HepG2 (cell line): ENCODE data around the gene LGI2. TPM values are rescaled to one million over a fixed set of nuclear protein-coding genes. Genes with fewer than 3 reads are reported as not detected.

Experiments
- ATAC-seq: fragments of 200-7000 bp; cut with Tn5 transposase; 3 replicates; pipeline ENCODE4 v1.9.1; 2020; ENCODE audit warnings: mild to moderate bottlenecking, moderate library complexity
- BruUV-seq: library from RNA; stranded (reverse); fragments of 400-500 nt; replicated peaks from 2 replicates; lab custom pipeline; 2021; lab: Mats Ljungman, UMichigan
- CTCF ChIA-PET: fragments of 300-600 bp; formaldehyde crosslinking; extraction: SDS; loops from one replicate; lab custom pipeline; 2021; ENCODE audit warnings: low total read pairs, inconsistent platforms, low intra/inter-chr PET ratio; lab: Yijun Ruan, JAX
- POLR2A ChIA-PET: fragments of 350-600 bp; sonication (Branson Sonifier 250); formaldehyde crosslinking; loops from one replicate; lab custom pipeline; 2020; ENCODE audit warnings: antibody characterized with exemption, inconsistent platforms; lab: Yijun Ruan, JAX
- DNase-seq: peaks from one replicate; pipeline ENCODE4 v3.0.0-alpha.2; 2015; ENCODE audit warnings: low spot score
- FAIRE-seq: peaks from 3 replicates; lab custom pipeline; 2011; peaks lifted over from hg19 to GRCh38; lab: Jason Lieb, UNC
- H2AFZ ChIP-seq: one replicate; pipeline ENCODE4 v1.6.1; 2011; ENCODE audit warnings: low read length, inconsistent platforms
- H3K27ac ChIP-seq: fragments of 300-600 bp; 3 replicates; pipeline ENCODE4 v1.8.0; 2011; ENCODE audit warnings: mixed run types, mild to moderate bottlenecking, mixed read lengths, low read length, inconsistent platforms; ENCODE audit not compliant: insufficient read depth; ENCODE audit errors: extremely low read length
- H3K27me3 ChIP-seq, 2 experiments: fragments of 200-600 bp in 1 of 2; 2 replicates in 1 of 2; 3 replicates in 1 of 2; pipeline versions ENCODE4 v1.6.0 to v1.8.0; 2011; ENCODE audit warnings: low read length in 2 of 2, mild to moderate bottlenecking in 2 of 2, moderate library complexity in 2 of 2, inconsistent platforms in 1 of 2; ENCODE audit not compliant: insufficient read depth in 2 of 2, control insufficient read depth in 1 of 2
- H3K36me3 ChIP-seq, 2 experiments: fragments of 200-600 bp in 1 of 2; replicated peaks in 1 of 2; 2 replicates in 1 of 2; 3 replicates in 1 of 2; pipeline versions ENCODE4 v1.5.1 to v1.8.0; 2011; ENCODE audit warnings: low read length in 2 of 2, inconsistent platforms in 1 of 2; ENCODE audit not compliant: insufficient read depth in 2 of 2, control insufficient read depth in 1 of 2
- H3K4me1 ChIP-seq: 2 replicates; pipeline ENCODE4 v1.5.1; 2012; ENCODE audit warnings: low read length, inconsistent platforms; ENCODE audit not compliant: insufficient read depth
- H3K4me2 ChIP-seq: 2 replicates; pipeline ENCODE4 v1.6.0; 2011; ENCODE audit warnings: low read depth, low read length, inconsistent platforms
- H3K4me3 ChIP-seq, 3 experiments: fragments of 200-600 bp in 1 of 3; sonication (generic), shearing (Covaris generic) in 1 of 3; replicated peaks in 1 of 3; 2 replicates each; pipeline ENCODE4 v1.5.1; 2011 to 2016; ENCODE audit warnings: low read length in 3 of 3, inconsistent platforms in 2 of 3, low read depth in 2 of 3, mild to moderate bottlenecking in 2 of 3, control low read depth in 1 of 3, mixed read lengths in 1 of 3; ENCODE audit not compliant: insufficient read depth in 1 of 3
- H3K79me2 ChIP-seq: one replicate; pipeline ENCODE4 v1.6.1; 2011; ENCODE audit warnings: low read length, inconsistent platforms; ENCODE audit not compliant: insufficient read depth
- H3K9ac ChIP-seq: 2 replicates; pipeline ENCODE4 v1.6.0; 2011; ENCODE audit warnings: mild to moderate bottlenecking, low read depth, low read length, inconsistent platforms; ENCODE audit not compliant: insufficient read depth
- H3K9me3 ChIP-seq: 2 replicates; pipeline ENCODE4 v1.5.1; 2012; ENCODE audit warnings: mild to moderate bottlenecking, low read length
- H4K20me1 ChIP-seq: 2 replicates; pipeline ENCODE4 v1.6.0; 2011; ENCODE audit warnings: inconsistent platforms, mild to moderate bottlenecking, low read length, moderate library complexity; ENCODE audit not compliant: insufficient read depth
- CBX5 ChIP-seq: sonication (generic); formaldehyde crosslinking; IDR thresholded peaks from 2 replicates; pipeline ENCODE4 v1.4.0; 2020; ENCODE audit warnings: missing genetic modification reagents, borderline replicate concordance
- CENPT ChIP-seq: sonication (generic); formaldehyde crosslinking; IDR thresholded peaks from 2 replicates; pipeline ENCODE4 v1.8.0; 2022; ENCODE audit warnings: low read depth, mild to moderate bottlenecking, moderate library complexity, missing genetic modification reagents
- CSRNP1 ChIP-seq: sonication (generic); formaldehyde crosslinking; IDR thresholded peaks from 2 replicates; pipeline ENCODE4 v1.8.1; 2023; ENCODE audit warnings: mild to moderate bottlenecking, missing genetic modification reagents
- EEA1 ChIP-seq: sonication (generic); formaldehyde crosslinking; IDR thresholded peaks from 2 replicates; pipeline ENCODE4 v1.5.1; 2020; ENCODE audit warnings: mild to moderate bottlenecking, missing genetic modification reagents, borderline replicate concordance
- GFI1 ChIP-seq: sonication (generic); formaldehyde crosslinking; IDR thresholded peaks from 2 replicates; pipeline ENCODE4 v1.5.0; 2020; ENCODE audit warnings: missing genetic modification reagents, mild to moderate bottlenecking, borderline replicate concordance
- JDP2 ChIP-seq: sonication (generic); formaldehyde crosslinking; IDR thresholded peaks from 2 replicates; pipeline ENCODE4 v1.8.1; 2022; ENCODE audit warnings: missing genetic modification reagents, borderline replicate concordance
- JUN ChIP-seq: sonication (generic); formaldehyde crosslinking; IDR thresholded peaks from 2 replicates; pipeline ENCODE4 v1.4.0; 2020; ENCODE audit warnings: mild to moderate bottlenecking, missing genetic modification reagents
- KLF15 ChIP-seq: sonication (generic); formaldehyde crosslinking; IDR thresholded peaks from 2 replicates; pipeline ENCODE4 v1.8.1; 2023; ENCODE audit warnings: borderline replicate concordance, mild to moderate bottlenecking, inconsistent platforms, missing genetic modification reagents, mixed read lengths
- NFATC3 ChIP-seq: sonication (generic); formaldehyde crosslinking; IDR thresholded peaks from 2 replicates; pipeline ENCODE4 v1.5.1; 2020; ENCODE audit warnings: mild to moderate bottlenecking, missing genetic modification reagents
- THAP11 ChIP-seq: IDR thresholded peaks from 2 replicates; pipeline ENCODE4 v1.6.1; 2016; ENCODE audit warnings: missing biosample characterization, missing genetic modification reagents
- ZNF282 ChIP-seq: fragments of 450-650 bp; IDR thresholded peaks from 2 replicates; pipeline ENCODE4 v1.6.1; 2018; ENCODE audit not compliant: partially characterized antibody
- ZNF530 ChIP-seq: sonication (generic); formaldehyde crosslinking; IDR thresholded peaks from 2 replicates; pipeline ENCODE4 v1.5.0; 2020; ENCODE audit warnings: low read depth, mild to moderate bottlenecking, missing genetic modification reagents
- ZNF570 ChIP-seq: sonication (generic); formaldehyde crosslinking; IDR thresholded peaks from 2 replicates; pipeline ENCODE4 v1.4.0; 2020; ENCODE audit warnings: mild to moderate bottlenecking, missing genetic modification reagents, borderline replicate concordance
- ZNF724P ChIP-seq: sonication (generic); formaldehyde crosslinking; IDR thresholded peaks from 2 replicates; pipeline ENCODE4 v1.8.0; 2022; ENCODE audit warnings: missing genetic modification reagents, borderline replicate concordance
- ZNF792 ChIP-seq: IDR thresholded peaks from 2 replicates; pipeline ENCODE4 v1.6.1; 2016
- ZSCAN12 ChIP-seq: sonication (generic); formaldehyde crosslinking; IDR thresholded peaks from 2 replicates; pipeline ENCODE4 v1.9.0; 2021; ENCODE audit warnings: mild to moderate bottlenecking, missing genetic modification reagents
- WGBS: methylation state at CpG from one replicate; pipeline ENCODE4 v1.1.6; 2017; ENCODE audit warnings: low lambda C conversion rate; 5-methylcytosine and 5-hydroxymethylcytosine counted together
- in situ Hi-C: cut with HindIII; loops from 2 replicates; pipeline ENCODE4 v1.10.0; 2017; ENCODE audit warnings: low pct_unique_long_range_greater_than_20kb; ENCODE audit not compliant: extremely low pct_ligation_motif_present
- intact Hi-C: fragments of 100-400 bp; cut with micrococcal nuclease; formaldehyde crosslinking; loops from one replicate; pipeline ENCODE4 v1.10.0; 2022; ENCODE audit not compliant: unreplicated experiment
- polyA plus RNA-seq, 8 experiments: library from polyadenylated mRNA; depleted of rRNA in 3 of 8; stranded (reverse) in 7 of 8; unstranded in 1 of 8; fragments of >200 nt; fragmentation: Illumina TruSeq in 4 of 8; extraction: Trizol in 4 of 8; gene quantifications; 2 replicates each; pipeline versions ENCODE4 v1.2.1 to v1.2.3, GENCODE V29; 2011 to 2016; ENCODE audit warnings: low read depth in 4 of 8, missing spikeins in 1 of 8, mixed read lengths in 1 of 8; ENCODE audit not compliant: insufficient read depth in 1 of 8
- total RNA-seq, 5 experiments: library from RNA; depleted of rRNA; stranded (reverse); fragments of >200 nt; fragmentation: Illumina TruSeq; extraction: Trizol; gene quantifications; 2 replicates each; pipeline ENCODE4 v1.2.3, GENCODE V29; 2016; ENCODE audit warnings: low read depth in 1 of 5
- TF ChIP-seq, protein P1 (sequence below), 2 experiments: sonication (generic) in 1 of 2; formaldehyde crosslinking in 1 of 2; IDR thresholded peaks; 2 replicates each; pipeline versions ENCODE4 v1.5.1 to v1.6.1; 2011 to 2020; ENCODE audit warnings: borderline replicate concordance in 1 of 2, low read depth in 1 of 2, low read length in 1 of 2, mild to moderate bottlenecking in 1 of 2, missing genetic modification reagents in 1 of 2, moderate library complexity in 1 of 2
- TF ChIP-seq, protein P2 (sequence below): sonication (generic); formaldehyde crosslinking; IDR thresholded peaks from 2 replicates; pipeline ENCODE4 v1.5.0; 2020; ENCODE audit warnings: missing genetic modification reagents
- TF ChIP-seq, protein P3 (sequence below): sonication (generic); formaldehyde crosslinking; conservative IDR thresholded peaks from 2 replicates; pipeline ENCODE4 v1.4.0; 2020; ENCODE audit warnings: missing genetic modification reagents

LGI2 gene
- total and polyA plus RNA-seq, 2 of the 13 experiments (the other 11 are each of a cell fraction or from before 2014, with no cell fraction given): not detected

DNA sequence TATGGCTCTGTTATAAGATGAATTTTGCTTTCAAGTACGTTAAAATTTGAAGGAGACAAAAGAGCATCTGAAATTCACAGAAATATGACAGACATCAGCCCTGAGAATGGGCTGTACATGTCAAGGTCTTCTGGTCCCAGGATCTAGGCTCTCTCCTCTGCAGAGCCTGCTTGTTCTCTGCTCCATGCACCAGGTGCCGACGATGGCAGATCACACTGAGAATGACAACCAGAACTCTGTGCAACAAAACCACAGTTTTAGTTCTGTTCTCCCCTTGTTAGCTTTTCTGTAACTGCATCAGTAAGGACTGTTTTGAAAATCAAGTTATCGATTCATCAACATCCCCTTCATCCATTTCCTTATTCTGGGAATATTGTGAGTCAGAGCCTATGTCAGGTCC, 30.9 kb upstream of the LGI2 start:
- WGBS: 33% methylated on average over 4 of the region's 4 CpGs
- ChIA-PET CTCF (no interaction called here), POLR2A (no interaction called here)
- no peak for DNase-seq
- no peak overlapping the region for H3K4me3 ChIP-seq
- H2AFZ ChIP-seq: no peak overlapping the region
- ATAC-seq: no peak
- no peak overlapping the region for H3K9ac ChIP-seq
- no peaks in the 10 kb centered on the region for H3K79me2 ChIP-seq
- no TSS peak for BruUV-seq
- no peaks in the 10 kb centered on the region for H3K9me3 ChIP-seq
- intact Hi-C loops (no loop called here), in situ Hi-C loops (no loop called here)
- H3K36me3 ChIP-seq: no peaks in the 10 kb centered on the region
- H3K27ac ChIP-seq: no peak overlapping the region
- FAIRE-seq: no peak
- H3K4me1 ChIP-seq: no peaks in the 10 kb centered on the region
- H4K20me1 ChIP-seq: no peaks in the 10 kb centered on the region
- no peak overlapping the region for H3K4me2 ChIP-seq
- H3K27me3 ChIP-seq: 0 out of 5 replicates have a peak, but pooled peaks cover 0 to 4% of the 10 kb centered on the region in 2 experiments
- no peak for TF ChIP-seq KLF15 (CRISPR knock-in tag)
- TF ChIP-seq CENPT (CRISPR knock-in tag): no peak
- no peak for TF ChIP-seq CSRNP1
- no peak for TF ChIP-seq ZNF792 (CRISPR knock-in tag)
- TF ChIP-seq, protein P1, sequence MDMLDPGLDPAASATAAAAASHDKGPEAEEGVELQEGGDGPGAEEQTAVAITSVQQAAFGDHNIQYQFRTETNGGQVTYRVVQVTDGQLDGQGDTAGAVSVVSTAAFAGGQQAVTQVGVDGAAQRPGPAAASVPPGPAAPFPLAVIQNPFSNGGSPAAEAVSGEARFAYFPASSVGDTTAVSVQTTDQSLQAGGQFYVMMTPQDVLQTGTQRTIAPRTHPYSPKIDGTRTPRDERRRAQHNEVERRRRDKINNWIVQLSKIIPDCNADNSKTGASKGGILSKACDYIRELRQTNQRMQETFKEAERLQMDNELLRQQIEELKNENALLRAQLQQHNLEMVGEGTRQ (IDR thresholded peaks at IDR 0.05; ENCODE audit: low read depth, low read length): no peak
- TF ChIP-seq, protein P1 (CRISPR knock-in tag; IDR thresholded peaks at IDR 0.05; ENCODE audit: borderline replicate concordance): no peak
- TF ChIP-seq NFATC3: no peak
- no peak for TF ChIP-seq ZNF282
- TF ChIP-seq, protein P2, sequence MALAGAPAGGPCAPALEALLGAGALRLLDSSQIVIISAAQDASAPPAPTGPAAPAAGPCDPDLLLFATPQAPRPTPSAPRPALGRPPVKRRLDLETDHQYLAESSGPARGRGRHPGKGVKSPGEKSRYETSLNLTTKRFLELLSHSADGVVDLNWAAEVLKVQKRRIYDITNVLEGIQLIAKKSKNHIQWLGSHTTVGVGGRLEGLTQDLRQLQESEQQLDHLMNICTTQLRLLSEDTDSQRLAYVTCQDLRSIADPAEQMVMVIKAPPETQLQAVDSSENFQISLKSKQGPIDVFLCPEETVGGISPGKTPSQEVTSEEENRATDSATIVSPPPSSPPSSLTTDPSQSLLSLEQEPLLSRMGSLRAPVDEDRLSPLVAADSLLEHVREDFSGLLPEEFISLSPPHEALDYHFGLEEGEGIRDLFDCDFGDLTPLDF (CRISPR knock-in tag): no peak
- no peak for TF ChIP-seq ZNF570 (CRISPR knock-in tag)
- no peak for TF ChIP-seq CBX5 (CRISPR knock-in tag)
- TF ChIP-seq THAP11 (CRISPR knock-in tag): no peak
- no peak for TF ChIP-seq ZNF724P
- TF ChIP-seq, protein P3, sequence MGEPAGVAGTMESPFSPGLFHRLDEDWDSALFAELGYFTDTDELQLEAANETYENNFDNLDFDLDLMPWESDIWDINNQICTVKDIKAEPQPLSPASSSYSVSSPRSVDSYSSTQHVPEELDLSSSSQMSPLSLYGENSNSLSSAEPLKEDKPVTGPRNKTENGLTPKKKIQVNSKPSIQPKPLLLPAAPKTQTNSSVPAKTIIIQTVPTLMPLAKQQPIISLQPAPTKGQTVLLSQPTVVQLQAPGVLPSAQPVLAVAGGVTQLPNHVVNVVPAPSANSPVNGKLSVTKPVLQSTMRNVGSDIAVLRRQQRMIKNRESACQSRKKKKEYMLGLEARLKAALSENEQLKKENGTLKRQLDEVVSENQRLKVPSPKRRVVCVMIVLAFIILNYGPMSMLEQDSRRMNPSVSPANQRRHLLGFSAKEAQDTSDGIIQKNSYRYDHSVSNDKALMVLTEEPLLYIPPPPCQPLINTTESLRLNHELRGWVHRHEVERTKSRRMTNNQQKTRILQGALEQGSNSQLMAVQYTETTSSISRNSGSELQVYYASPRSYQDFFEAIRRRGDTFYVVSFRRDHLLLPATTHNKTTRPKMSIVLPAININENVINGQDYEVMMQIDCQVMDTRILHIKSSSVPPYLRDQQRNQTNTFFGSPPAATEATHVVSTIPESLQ (CRISPR knock-in tag): no peak
- no peak for TF ChIP-seq EEA1 (CRISPR knock-in tag)
- no peak for TF ChIP-seq JUN
- no peak for TF ChIP-seq GFI1 (CRISPR knock-in tag)
- TF ChIP-seq ZNF530 (CRISPR knock-in tag): no peak
- no peak for TF ChIP-seq JDP2
- no peak for TF ChIP-seq ZSCAN12 (CRISPR knock-in tag)
